ENCODE data around the gene NOX5. TPM values are rescaled to one million over a fixed set of nuclear protein-coding genes. Genes with fewer than 3 reads are reported as not detected.

Gene NOX5
- total RNA-seq, 2 experiments from 2014 or later: not detected

DNA sequence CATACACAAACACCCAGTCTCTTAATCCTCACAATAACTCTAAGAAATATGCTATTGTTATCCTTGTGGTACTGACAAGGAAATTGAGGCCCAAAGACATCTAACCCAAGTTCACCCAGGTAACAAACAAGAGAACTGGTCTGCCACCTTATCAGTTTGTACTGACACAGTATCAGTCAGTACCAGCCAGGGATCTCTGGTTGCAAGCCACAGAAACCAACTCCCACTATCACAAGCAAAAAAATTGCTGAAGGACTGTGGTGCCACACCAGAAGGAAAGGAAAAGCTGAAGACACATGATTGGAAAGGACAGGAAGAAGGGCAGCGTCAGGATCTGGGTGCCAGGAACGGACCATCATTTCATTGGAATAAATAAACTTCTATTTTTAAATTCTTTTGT, 82.1 kb downstream of the NOX5 start:
- Mint-ChIP-seq H3K4me3 (no peak overlapping the region), H3K4me1 (no peaks in the 10 kb centered on the region), H3K36me3 (ENCODE audit: low read depth) (no peaks in the 10 kb centered on the region), H3K9me3 (no peaks in the 10 kb centered on the region), H3K27me3 (peaks cover 5% of the 10 kb centered on the region), H3K27ac (no peak overlapping the region)
- CTCF ChIA-PET: interaction anchor here (1.7 kb wide), 1 partner anchor 65 kb away, joined by 3 read pairs; no protein-coding TSS in a partner anchor
- DNase-seq: no peak
- POLR2A ChIA-PET: interaction anchor here (0.5 kb wide), 1 partner anchor 81 kb away, joined by 3 read pairs; no protein-coding TSS in a partner anchor

DNA sequence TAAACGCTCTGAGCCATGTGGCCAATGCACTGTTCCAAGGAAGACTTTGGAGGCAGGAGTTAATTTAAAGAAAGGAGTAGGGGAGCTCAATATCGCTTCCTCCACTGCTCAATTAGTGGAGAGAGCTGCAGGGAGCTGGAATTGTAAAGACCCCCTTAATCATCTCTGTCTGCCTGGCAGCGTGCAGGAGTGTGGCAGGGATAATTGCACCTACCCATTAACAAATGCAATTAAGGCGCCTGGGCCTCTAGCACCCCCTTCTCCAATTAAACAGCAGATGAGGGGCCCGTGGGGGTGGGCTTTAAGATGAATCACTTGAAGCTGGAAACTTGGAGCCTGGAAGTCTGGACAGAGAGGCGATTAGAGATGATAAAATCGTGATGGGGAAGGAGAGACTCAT, 84.3 kb downstream of the NOX5 start:
- H3K4me3 Mint-ChIP-seq: no peak overlapping the region
- H3K27ac Mint-ChIP-seq: no peak overlapping the region
- H3K9me3 Mint-ChIP-seq: no peaks in the 10 kb centered on the region
- peaks cover 7% of the 10 kb centered on the region for H3K4me1 Mint-ChIP-seq
- CTCF ChIA-PET: no interaction called here
- H3K36me3 Mint-ChIP-seq (ENCODE audit: low read depth): no peaks in the 10 kb centered on the region
- DNase-seq: no peak
- peaks cover 7% of the 10 kb centered on the region for H3K27me3 Mint-ChIP-seq
- POLR2A ChIA-PET: no interaction called here

DNA sequence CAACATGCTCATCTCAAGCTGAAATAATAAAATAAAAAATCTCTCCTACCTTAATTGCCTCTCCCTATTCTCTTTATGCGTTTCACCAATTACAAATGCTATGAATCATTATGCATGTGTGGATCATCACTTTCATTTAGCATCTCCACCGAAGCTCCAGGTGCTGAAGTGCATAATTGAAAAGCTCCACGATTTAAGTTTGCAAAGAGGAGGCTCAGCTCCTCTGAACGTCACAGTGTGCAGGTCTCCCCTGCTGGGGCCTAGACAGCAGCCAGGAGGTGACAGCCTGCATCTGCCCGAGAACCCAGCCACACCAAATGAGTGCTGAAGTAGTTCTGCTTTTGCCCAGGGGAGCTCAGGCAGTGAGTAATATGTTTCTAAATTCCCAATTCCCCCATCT, 85.4 kb downstream of the NOX5 start:
- H3K27me3 Mint-ChIP-seq: peaks cover 7% of the 10 kb centered on the region
- H3K27ac Mint-ChIP-seq: no peak overlapping the region
- POLR2A ChIA-PET: no interaction called here
- H3K4me1 Mint-ChIP-seq: peaks cover 16% of the 10 kb centered on the region
- H3K4me3 Mint-ChIP-seq: no peak overlapping the region
- DNase-seq: no peak
- H3K36me3 Mint-ChIP-seq (ENCODE audit: low read depth): no peaks in the 10 kb centered on the region
- H3K9me3 Mint-ChIP-seq: no peaks in the 10 kb centered on the region
- CTCF ChIA-PET: no interaction called here

DNA sequence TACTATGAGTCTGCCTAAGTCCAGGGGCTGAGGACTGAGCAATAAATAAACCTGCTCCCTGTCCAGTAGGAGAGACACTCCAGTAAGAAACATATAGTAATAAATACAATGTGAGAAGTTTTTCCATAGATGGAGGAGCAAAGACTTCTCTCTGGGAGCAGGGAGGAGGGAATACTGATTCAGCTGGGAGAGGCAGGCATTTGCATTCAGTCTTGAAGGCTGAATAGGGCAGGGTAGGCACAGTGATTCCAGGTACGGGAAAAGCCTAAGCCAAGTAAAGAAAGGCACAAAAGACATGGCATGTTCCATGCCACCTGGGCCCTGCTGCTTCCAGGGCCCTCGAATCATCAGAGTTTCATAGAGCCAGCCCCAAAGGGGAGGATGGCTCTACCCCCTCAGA, 86.3 kb downstream of the NOX5 start:
- H3K27ac Mint-ChIP-seq: no peak overlapping the region
- POLR2A ChIA-PET: no interaction called here
- no peaks in the 10 kb centered on the region for H3K9me3 Mint-ChIP-seq
- H3K27me3 Mint-ChIP-seq: peaks cover 5% of the 10 kb centered on the region
- no peaks in the 10 kb centered on the region for H3K36me3 Mint-ChIP-seq (ENCODE audit: low read depth)
- CTCF ChIA-PET: no interaction called here
- no peak overlapping the region for H3K4me3 Mint-ChIP-seq
- DNase-seq: no peak
- H3K4me1 Mint-ChIP-seq: peaks cover 22% of the 10 kb centered on the region

DNA sequence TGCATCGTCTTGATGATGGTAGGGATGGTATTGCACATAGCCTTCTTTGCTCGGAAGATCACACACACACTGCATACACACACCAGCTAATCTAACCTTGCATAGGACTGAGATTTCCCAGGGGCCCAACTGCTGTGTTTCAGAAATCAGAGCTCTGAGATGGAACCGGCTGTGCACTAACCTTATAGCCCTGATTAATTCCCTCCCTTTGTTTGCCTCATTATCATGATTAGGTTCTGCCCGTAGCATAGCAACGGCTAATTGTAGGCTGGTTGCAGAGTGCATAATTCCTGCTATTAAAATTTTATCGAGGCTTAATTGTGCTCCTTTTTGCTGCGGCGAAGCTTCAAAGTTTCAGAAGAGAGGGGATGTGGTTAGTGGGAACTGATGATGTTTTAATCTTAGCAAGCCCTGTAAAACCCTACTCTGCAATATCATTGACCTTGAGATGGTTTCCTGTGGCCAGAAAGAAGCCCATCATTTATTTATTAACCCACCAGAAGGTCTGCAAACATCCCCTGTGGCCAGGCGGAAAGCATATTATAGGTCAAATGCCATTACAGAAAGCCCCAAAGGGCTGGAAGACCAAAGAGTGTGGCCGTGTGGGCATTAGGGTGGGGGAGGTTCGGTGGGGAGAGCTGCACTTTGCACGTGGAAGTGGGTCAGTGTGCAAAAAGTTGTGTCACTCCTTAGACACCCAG, 89.7 kb downstream of the NOX5 start:
- Mint-ChIP-seq H3K36me3 (ENCODE audit: low read depth) (no peaks in the 10 kb centered on the region), H3K4me1 (peaks cover 39% of the 10 kb centered on the region), H3K27me3 (peaks cover 10% of the 10 kb centered on the region), H3K4me3 (no peak overlapping the region), H3K9me3 (no peaks in the 10 kb centered on the region), H3K27ac (no peak overlapping the region)
- ChIA-PET POLR2A (interaction anchor here (1.6 kb wide), 1 partner anchor 56 kb away, joined by 10 read pairs; the partner anchor contains the start of gene GLCE), CTCF (no interaction called here)
- DNase-seq: no peak

- ChIA-PET CTCF (interaction anchor here (1.1 kb wide), 1 partner anchor 38 kb away, joined by 3 read pairs; no protein-coding TSS in a partner anchor), POLR2A (no interaction called here)
- peaks cover 12% of the 10 kb centered on the region for H3K27me3 Mint-ChIP-seq
- no peak overlapping the region for H3K4me3 Mint-ChIP-seq
- no peaks in the 10 kb centered on the region for H3K36me3 Mint-ChIP-seq (ENCODE audit: low read depth)
- DNase-seq: no peak
- peaks cover 39% of the 10 kb centered on the region for H3K4me1 Mint-ChIP-seq
- no peaks in the 10 kb centered on the region for H3K9me3 Mint-ChIP-seq
- H3K27ac Mint-ChIP-seq: no peak overlapping the region
These were observed 91.0 kb downstream of the NOX5 start for GRCh38 chr15:69105451-69105985.

- no peak for DNase-seq
- H3K27ac Mint-ChIP-seq: peak overlapping the region; percentile 1
- CTCF ChIA-PET: interaction anchor here (0.7 kb wide), 1 partner anchor 958 kb away, joined by 3 read pairs; no protein-coding TSS in a partner anchor
These were observed 92.6 kb downstream of the NOX5 start for GRCh38 chr15:69107025-69107620.

More at GRCh38 chr15:69107025-69107620, 92.6 kb downstream of the NOX5 start:
- Mint-ChIP-seq H3K4me3 (no peak overlapping the region), H3K27me3 (peaks cover 17% of the 10 kb centered on the region), H3K4me1 (peaks cover 39% of the 10 kb centered on the region), H3K9me3 (no peaks in the 10 kb centered on the region), H3K36me3 (ENCODE audit: low read depth) (no peaks in the 10 kb centered on the region)
- POLR2A ChIA-PET: no interaction called here

Other genes starting within 250 kb of the NOX5 start
- gene ANP32A, start 193.8 kb upstream of the NOX5 start, total RNA-seq: 100 to 1,000 TPM; 190 to 194 TPM
- 1 to 10 TPM; 1.1 TPM for gene SPESP1, start 84.2 kb upstream of the NOX5 start, total RNA-seq
- gene GLCE, start 145.9 kb downstream of the NOX5 start, total RNA-seq: 1 to 10 TPM; 3.8 to 4.0 TPM